HepG2 (cell line): ENCODE results near the gene RNGTT. TPM values are rescaled to one million over a fixed set of nuclear protein-coding genes. Genes with fewer than 3 reads are reported as not detected.

Source experiments
- CREB1 ChIP-seq, 2 experiments: fragments of 450-650 bp in 1 of 2; IDR thresholded peaks; 2 replicates each; pipeline ENCODE4 v1.6.1; 2016 to 2017; ENCODE audit warnings: control low read depth in 1 of 2, mild to moderate bottlenecking in 1 of 2, missing compliant biosample characterization in 1 of 2, missing genetic modification characterization in 1 of 2
- DPF2 ChIP-seq: sonication (generic); formaldehyde crosslinking; IDR thresholded peaks from 2 replicates; pipeline ENCODE4 v1.4.0; 2020; ENCODE audit warnings: mild to moderate bottlenecking, low read depth, missing genetic modification reagents, borderline replicate concordance
- ERF ChIP-seq: IDR thresholded peaks from 2 replicates; pipeline ENCODE4 v1.6.1; 2018; ENCODE audit warnings: missing biosample characterization, missing genetic modification reagents
- EZH2 ChIP-seq: conservative IDR thresholded peaks from 2 replicates; pipeline ENCODE4 v1.6.1; 2012; ENCODE audit warnings: mild to moderate bottlenecking, low read depth, low read length, moderate library complexity
- HCFC1 ChIP-seq: fragments of 150-350 bp; IDR thresholded peaks from 2 replicates; pipeline ENCODE4 v1.6.1; 2014; ENCODE audit warnings: low read depth, low read length
- KAT2B ChIP-seq: fragments of 150-350 bp; IDR thresholded peaks from 2 replicates; pipeline ENCODE4 v1.6.1; 2014; ENCODE audit warnings: low read depth, low read length, borderline replicate concordance
- MAFG ChIP-seq: sonication (generic); formaldehyde crosslinking; IDR thresholded peaks from 2 replicates; pipeline ENCODE4 v1.5.1; 2020; ENCODE audit warnings: mild to moderate bottlenecking, missing genetic modification reagents
- MAZ ChIP-seq, 2 experiments: sonication (generic) in 1 of 2; formaldehyde crosslinking in 1 of 2; IDR thresholded peaks; 2 replicates each; pipeline versions ENCODE4 v1.5.0 to v1.6.1; 2012 to 2020; ENCODE audit warnings: low read depth in 2 of 2, mild to moderate bottlenecking in 2 of 2, borderline replicate concordance in 1 of 2, improper control_type of control experiment in 1 of 2, low read length in 1 of 2, missing genetic modification reagents in 1 of 2, moderate library complexity in 1 of 2
- MIER2 ChIP-seq: IDR thresholded peaks from 2 replicates; pipeline ENCODE4 v1.6.1; 2016; ENCODE audit warnings: missing biosample characterization, missing genetic modification reagents
- NCOA1 ChIP-seq: sonication (generic); formaldehyde crosslinking; IDR thresholded peaks from 2 replicates; pipeline ENCODE4 v1.9.0; 2021; ENCODE audit warnings: missing genetic modification reagents
- NFKBIZ ChIP-seq: IDR thresholded peaks from 2 replicates; pipeline ENCODE4 v1.6.1; 2018; ENCODE audit warnings: missing genetic modification reagents, missing compliant biosample characterization
- REL ChIP-seq: sonication (generic); formaldehyde crosslinking; conservative IDR thresholded peaks from 2 replicates; pipeline ENCODE4 v1.8.0; 2022; ENCODE audit warnings: mild to moderate bottlenecking, missing genetic modification reagents, moderate library complexity
- ZFAT ChIP-seq: sonication (generic); formaldehyde crosslinking; conservative IDR thresholded peaks from 2 replicates; pipeline ENCODE4 v1.8.1; 2023; ENCODE audit warnings: missing genetic modification reagents, inconsistent platforms
- ZNF101 ChIP-seq: sonication (generic); formaldehyde crosslinking; IDR thresholded peaks from 2 replicates; pipeline ENCODE4 v1.4.0; 2020; ENCODE audit warnings: mild to moderate bottlenecking, low read depth, missing genetic modification reagents, borderline replicate concordance
- ZNF121 ChIP-seq: sonication (generic); formaldehyde crosslinking; IDR thresholded peaks from 2 replicates; pipeline ENCODE4 v1.5.0; 2020; ENCODE audit warnings: mild to moderate bottlenecking, missing genetic modification reagents
- ZNF160 ChIP-seq: sonication (generic); formaldehyde crosslinking; IDR thresholded peaks from 2 replicates; pipeline ENCODE4 v1.8.0; 2022; ENCODE audit warnings: mild to moderate bottlenecking, inconsistent platforms, missing genetic modification reagents
- polyA plus RNA-seq, 8 experiments: library from polyadenylated mRNA; depleted of rRNA in 3 of 8; stranded (reverse) in 7 of 8; unstranded in 1 of 8; fragments of >200 nt; fragmentation: Illumina TruSeq in 4 of 8; extraction: Trizol in 4 of 8; gene quantifications; 2 replicates each; pipeline versions ENCODE4 v1.2.1 to v1.2.3, GENCODE V29; 2011 to 2016; ENCODE audit warnings: low read depth in 4 of 8, missing spikeins in 1 of 8, mixed read lengths in 1 of 8; ENCODE audit not compliant: insufficient read depth in 1 of 8
- total RNA-seq, 5 experiments: library from RNA; depleted of rRNA; stranded (reverse); fragments of >200 nt; fragmentation: Illumina TruSeq; extraction: Trizol; gene quantifications; 2 replicates each; pipeline ENCODE4 v1.2.3, GENCODE V29; 2016; ENCODE audit warnings: low read depth in 1 of 5
- TF ChIP-seq, protein P1 (sequence below): sonication (generic); formaldehyde crosslinking; IDR thresholded peaks from 2 replicates; pipeline ENCODE4 v1.8.0; 2022; ENCODE audit warnings: low read depth, missing genetic modification reagents
- TF ChIP-seq, protein P2 (sequence below): sonication (generic); formaldehyde crosslinking; IDR thresholded peaks from 2 replicates; pipeline ENCODE4 v1.4.0; 2020; ENCODE audit warnings: missing genetic modification reagents, mild to moderate bottlenecking, borderline replicate concordance
- TF ChIP-seq, protein P3 (sequence below): sonication (generic); formaldehyde crosslinking; IDR thresholded peaks from 2 replicates; pipeline ENCODE4 v1.4.0; 2020; ENCODE audit warnings: missing genetic modification reagents, borderline replicate concordance

RNGTT gene
- total and polyA plus RNA-seq, 2 of the 13 experiments (the other 11 are each of a cell fraction or from before 2014, with no cell fraction given) = 6.0 to 22.6 TPM

DNA sequence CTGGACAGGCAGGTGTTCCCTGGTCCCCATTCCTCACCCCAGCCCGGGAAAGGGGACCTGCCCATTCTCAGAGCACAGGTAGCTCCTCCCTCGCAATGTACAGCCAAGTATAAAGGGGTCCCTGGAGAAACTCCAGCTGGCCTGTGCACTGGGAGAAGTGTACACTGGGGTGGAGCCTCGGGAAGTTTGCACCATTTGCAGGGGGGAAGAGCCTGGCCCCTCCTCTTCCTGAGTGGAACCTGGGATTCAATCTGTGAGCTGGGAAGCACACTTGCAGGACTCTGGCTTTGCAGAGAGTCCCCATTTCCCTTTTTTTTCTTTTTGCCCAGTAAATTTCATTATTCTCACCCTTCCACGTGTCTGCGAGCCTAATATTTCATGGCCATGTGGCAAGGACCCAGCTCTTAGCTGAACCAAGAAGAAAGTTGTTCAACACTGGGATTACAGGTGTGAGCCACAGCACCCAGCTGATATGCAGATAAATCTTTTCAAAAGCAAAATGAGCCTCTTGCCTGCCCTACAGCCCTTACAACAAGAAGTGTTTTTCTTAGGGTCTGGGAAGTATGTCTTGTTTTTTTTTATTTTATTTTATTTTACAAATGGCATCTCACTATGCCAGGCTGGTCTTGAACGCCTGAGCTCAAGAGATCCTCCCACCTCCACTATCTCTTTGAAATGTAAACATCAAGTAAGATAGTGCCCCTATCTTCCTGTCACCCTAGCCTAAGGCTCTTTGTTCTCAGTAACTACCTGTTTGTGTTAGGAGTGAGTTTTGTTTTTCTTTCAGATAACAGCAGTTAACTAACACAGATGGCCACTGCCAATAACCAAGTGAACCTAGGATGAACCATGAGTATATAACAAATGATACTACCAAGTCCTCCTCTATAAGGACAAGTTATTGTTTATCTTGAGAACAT is 9.3 kb upstream of the RNGTT start (continued):
- TF ChIP-seq, protein P1, sequence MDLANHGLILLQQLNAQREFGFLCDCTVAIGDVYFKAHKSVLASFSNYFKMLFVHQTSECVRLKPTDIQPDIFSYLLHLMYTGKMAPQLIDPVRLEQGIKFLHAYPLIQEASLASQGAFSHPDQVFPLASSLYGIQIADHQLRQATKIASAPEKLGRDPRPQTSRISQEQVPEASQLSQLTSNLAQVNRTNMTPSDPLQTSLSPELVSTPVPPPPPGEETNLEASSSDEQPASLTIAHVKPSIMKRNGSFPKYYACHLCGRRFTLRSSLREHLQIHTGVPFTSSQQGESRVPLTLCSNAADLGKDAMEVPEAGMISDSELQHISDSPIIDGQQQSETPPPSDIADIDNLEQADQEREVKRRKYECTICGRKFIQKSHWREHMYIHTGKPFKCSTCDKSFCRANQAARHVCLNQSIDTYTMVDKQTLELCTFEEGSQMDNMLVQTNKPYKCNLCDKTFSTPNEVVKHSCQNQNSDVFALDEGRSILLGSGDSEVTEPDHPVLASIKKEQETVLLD (CRISPR knock-in tag) = no peak
- TF ChIP-seq KAT2B (no peak), NFKBIZ (CRISPR knock-in tag) (0 out of 2 replicates have a peak, but pooled peaks have one; percentile 46), ERF (peak; percentile 47; the same call in 1 of the 2 replicates), HCFC1 (no peak), DPF2 (CRISPR knock-in tag) (peak; percentile 92), ZFAT (CRISPR knock-in tag) (no peak), REL (CRISPR knock-in tag) (no peak), MIER2 (CRISPR knock-in tag) (no peak), MAFG (CRISPR knock-in tag) (no peak), ZNF121 (CRISPR knock-in tag) (no peak), NCOA1 (no peak), CREB1 (IDR thresholded peaks at IDR 0.05) (no peak), CREB1 (CRISPR knock-in tag; IDR thresholded peaks at IDR 0.05) (peak; percentile 50; the same call in 1 of the 2 replicates), ZNF160 (CRISPR knock-in tag) (no peak), MAZ (IDR thresholded peaks at IDR 0.05; ENCODE audit: borderline replicate concordance, low read depth, low read length) (no peak), MAZ (CRISPR knock-in tag; IDR thresholded peaks at IDR 0.05; ENCODE audit: low read depth) (0 out of 2 replicates have a peak, but pooled peaks have one; percentile 35), ZNF101 (CRISPR knock-in tag) (no peak), EZH2 (no peak)
- TF ChIP-seq, protein P2, sequence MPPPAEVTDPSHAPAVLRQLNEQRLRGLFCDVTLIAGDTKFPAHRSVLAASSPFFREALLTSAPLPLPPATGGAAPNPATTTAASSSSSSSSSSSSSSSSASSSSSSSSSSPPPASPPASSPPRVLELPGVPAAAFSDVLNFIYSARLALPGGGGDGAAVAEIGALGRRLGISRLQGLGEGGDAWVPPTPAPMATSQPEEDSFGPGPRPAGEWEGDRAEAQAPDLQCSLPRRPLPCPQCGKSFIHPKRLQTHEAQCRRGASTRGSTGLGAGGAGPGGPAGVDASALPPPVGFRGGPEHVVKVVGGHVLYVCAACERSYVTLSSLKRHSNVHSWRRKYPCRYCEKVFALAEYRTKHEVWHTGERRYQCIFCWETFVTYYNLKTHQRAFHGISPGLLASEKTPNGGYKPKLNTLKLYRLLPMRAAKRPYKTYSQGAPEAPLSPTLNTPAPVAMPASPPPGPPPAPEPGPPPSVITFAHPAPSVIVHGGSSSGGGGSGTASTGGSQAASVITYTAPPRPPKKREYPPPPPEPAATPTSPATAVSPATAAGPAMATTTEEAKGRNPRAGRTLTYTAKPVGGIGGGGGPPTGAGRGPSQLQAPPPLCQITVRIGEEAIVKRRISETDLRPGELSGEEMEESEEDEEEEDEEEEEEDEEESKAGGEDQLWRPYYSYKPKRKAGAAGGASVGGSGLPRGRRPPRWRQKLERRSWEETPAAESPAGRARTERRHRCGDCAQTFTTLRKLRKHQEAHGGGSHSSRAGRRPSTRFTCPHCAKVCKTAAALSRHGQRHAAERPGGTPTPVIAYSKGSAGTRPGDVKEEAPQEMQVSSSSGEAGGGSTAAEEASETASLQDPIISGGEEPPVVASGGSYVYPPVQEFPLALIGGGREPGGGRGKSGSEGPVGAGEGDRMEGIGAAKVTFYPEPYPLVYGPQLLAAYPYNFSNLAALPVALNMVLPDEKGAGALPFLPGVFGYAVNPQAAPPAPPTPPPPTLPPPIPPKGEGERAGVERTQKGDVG (CRISPR knock-in tag) = no peak
- TF ChIP-seq, protein P3, sequence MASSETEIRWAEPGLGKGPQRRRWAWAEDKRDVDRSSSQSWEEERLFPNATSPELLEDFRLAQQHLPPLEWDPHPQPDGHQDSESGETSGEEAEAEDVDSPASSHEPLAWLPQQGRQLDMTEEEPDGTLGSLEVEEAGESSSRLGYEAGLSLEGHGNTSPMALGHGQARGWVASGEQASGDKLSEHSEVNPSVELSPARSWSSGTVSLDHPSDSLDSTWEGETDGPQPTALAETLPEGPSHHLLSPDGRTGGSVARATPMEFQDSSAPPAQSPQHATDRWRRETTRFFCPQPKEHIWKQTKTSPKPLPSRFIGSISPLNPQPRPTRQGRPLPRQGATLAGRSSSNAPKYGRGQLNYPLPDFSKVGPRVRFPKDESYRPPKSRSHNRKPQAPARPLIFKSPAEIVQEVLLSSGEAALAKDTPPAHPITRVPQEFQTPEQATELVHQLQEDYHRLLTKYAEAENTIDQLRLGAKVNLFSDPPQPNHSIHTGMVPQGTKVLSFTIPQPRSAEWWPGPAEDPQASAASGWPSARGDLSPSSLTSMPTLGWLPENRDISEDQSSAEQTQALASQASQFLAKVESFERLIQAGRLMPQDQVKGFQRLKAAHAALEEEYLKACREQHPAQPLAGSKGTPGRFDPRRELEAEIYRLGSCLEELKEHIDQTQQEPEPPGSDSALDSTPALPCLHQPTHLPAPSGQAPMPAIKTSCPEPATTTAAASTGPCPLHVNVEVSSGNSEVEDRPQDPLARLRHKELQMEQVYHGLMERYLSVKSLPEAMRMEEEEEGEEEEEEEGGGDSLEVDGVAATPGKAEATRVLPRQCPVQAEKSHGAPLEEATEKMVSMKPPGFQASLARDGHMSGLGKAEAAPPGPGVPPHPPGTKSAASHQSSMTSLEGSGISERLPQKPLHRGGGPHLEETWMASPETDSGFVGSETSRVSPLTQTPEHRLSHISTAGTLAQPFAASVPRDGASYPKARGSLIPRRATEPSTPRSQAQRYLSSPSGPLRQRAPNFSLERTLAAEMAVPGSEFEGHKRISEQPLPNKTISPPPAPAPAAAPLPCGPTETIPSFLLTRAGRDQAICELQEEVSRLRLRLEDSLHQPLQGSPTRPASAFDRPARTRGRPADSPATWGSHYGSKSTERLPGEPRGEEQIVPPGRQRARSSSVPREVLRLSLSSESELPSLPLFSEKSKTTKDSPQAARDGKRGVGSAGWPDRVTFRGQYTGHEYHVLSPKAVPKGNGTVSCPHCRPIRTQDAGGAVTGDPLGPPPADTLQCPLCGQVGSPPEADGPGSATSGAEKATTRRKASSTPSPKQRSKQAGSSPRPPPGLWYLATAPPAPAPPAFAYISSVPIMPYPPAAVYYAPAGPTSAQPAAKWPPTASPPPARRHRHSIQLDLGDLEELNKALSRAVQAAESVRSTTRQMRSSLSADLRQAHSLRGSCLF (CRISPR knock-in tag) = no peak
